Neural progenitor cell (in vitro differentiated cells): ENCODE measurements around the gene MAP3K7CL. TPM values are rescaled to one million over a fixed set of nuclear protein-coding genes. Genes with fewer than 3 reads are reported as not detected.
A peak's percentile ranks its signal among the peaks of the same experiment; 100 is the strongest.

Experiments
- DNase-seq: peaks from one replicate; pipeline ENCODE4 v3.0.0-alpha.2; 2016; ENCODE audit warnings: low spot score
- H2AFZ ChIP-seq: fragments of 200-600 bp; sonication (generic); replicated peaks from 2 replicates; pipeline ENCODE4 v1.6.1; 2016; ENCODE audit warnings: antibody characterized with exemption
- H3F3A ChIP-seq: fragments of 200-600 bp; sonication (generic); 2 replicates; pipeline ENCODE4 v1.6.1; 2016; ENCODE audit warnings: antibody characterized with exemption, low read depth
- H3K27ac ChIP-seq: fragments of 200-600 bp; sonication (generic); 2 replicates; pipeline ENCODE4 v1.5.1; 2016; ENCODE audit warnings: mild to moderate bottlenecking
- H3K27me3 ChIP-seq: fragments of 200-600 bp; sonication (generic); 2 replicates; pipeline ENCODE4 v1.6.1; 2016; ENCODE audit warnings: mild to moderate bottlenecking, moderate library complexity
- H3K36me3 ChIP-seq: fragments of 200-600 bp; sonication (generic); 2 replicates; pipeline ENCODE4 v1.5.1; 2016
- H3K4me1 ChIP-seq: fragments of 200-600 bp; sonication (generic); 2 replicates; pipeline ENCODE4 v1.6.1; 2016; ENCODE audit warnings: mixed run types
- H3K4me2 ChIP-seq: fragments of 200-600 bp; sonication (generic); 2 replicates; pipeline ENCODE4 v1.6.1; 2016
- H3K4me3 ChIP-seq: fragments of 200-600 bp; sonication (generic); 2 replicates; pipeline ENCODE4 v1.5.1; 2016
- H3K79me2 ChIP-seq: fragments of 200-600 bp; sonication (generic); 2 replicates; pipeline ENCODE4 v1.6.1; 2016; ENCODE audit warnings: low read depth
- H3K9ac ChIP-seq: fragments of 200-600 bp; sonication (generic); 2 replicates; pipeline ENCODE4 v1.6.1; 2016
- H3K9me3 ChIP-seq: fragments of 200-600 bp; sonication (generic); 2 replicates; pipeline ENCODE4 v1.5.1; 2016; ENCODE audit warnings: low read depth
- H4K20me1 ChIP-seq: fragments of 200-600 bp; sonication (generic); 2 replicates; pipeline ENCODE4 v1.6.1; 2016; ENCODE audit warnings: low read depth
- H3K27ac Mint-ChIP-seq: 3 replicates; pipeline ENCODE4 v1.8.0; 2021; ENCODE audit warnings: mixed read lengths
- H3K27me3 Mint-ChIP-seq: 2 replicates; pipeline ENCODE4 v1.8.0; 2022; ENCODE audit warnings: low read depth, mild to moderate bottlenecking, inconsistent platforms, moderate library complexity, mixed read lengths; ENCODE audit not compliant: insufficient read depth
- H3K36me3 Mint-ChIP-seq: 3 replicates; pipeline ENCODE4 v1.8.0; 2021; ENCODE audit warnings: mixed read lengths
- H3K4me1 Mint-ChIP-seq: 3 replicates; pipeline ENCODE4 v1.8.0; 2021; ENCODE audit warnings: mixed read lengths
- H3K4me3 Mint-ChIP-seq: 3 replicates; pipeline ENCODE4 v1.8.0; 2021; ENCODE audit warnings: mild to moderate bottlenecking, moderate library complexity, mixed read lengths
- H3K9me3 Mint-ChIP-seq: 3 replicates; pipeline ENCODE4 v1.8.0; 2020; ENCODE audit warnings: mixed read lengths
- CTCF ChIP-seq: fragments of 200-600 bp; sonication (generic); IDR thresholded peaks from 2 replicates; pipeline ENCODE4 v1.5.1; 2017; ENCODE audit warnings: antibody characterized with exemption, mild to moderate bottlenecking
- EZH2 ChIP-seq: fragments of 200-600 bp; sonication (generic); IDR thresholded peaks from 2 replicates; pipeline ENCODE4 v1.6.1; 2017; ENCODE audit warnings: antibody characterized with exemption, mild to moderate bottlenecking, moderate library complexity
- EZH2phosphoT487 ChIP-seq: fragments of 200-600 bp; sonication (generic); IDR thresholded peaks from 2 replicates; pipeline ENCODE4 v1.6.1; 2017; ENCODE audit warnings: antibody characterized with exemption
- total RNA-seq: library from RNA; depleted of rRNA; stranded (reverse); fragments of >200 nt; gene quantifications from 2 replicates; pipeline ENCODE4 v1.2.3, GENCODE V29; 2015; ENCODE audit warnings: low replicate concordance

MAP3K7CL gene
- total RNA-seq, 1 donor from 2014 or later = not detected

GRCh38 chr21:29121759-29122158 is 8.7 kb upstream of the MAP3K7CL start:
- peaks cover 6% of the 10 kb centered on the region for H3K27me3 Mint-ChIP-seq
- no peak overlapping the region for H3K27ac ChIP-seq

GRCh38 chr21:29124645-29125044 is 5.8 kb upstream of the MAP3K7CL start:
- Histone ChIP-seq H3K27me3 (no peaks in the 10 kb centered on the region), H3K27ac (no peak overlapping the region), H3K4me1 (no peaks in the 10 kb centered on the region), H3K4me3 (no peak overlapping the region), H4K20me1 (no peaks in the 10 kb centered on the region), H3F3A (no peaks in the 10 kb centered on the region), H3K4me2 (no peak overlapping the region), H2AFZ (no peak overlapping the region), H3K79me2 (no peaks in the 10 kb centered on the region), H3K36me3 (no peaks in the 10 kb centered on the region), H3K9me3 (no peaks in the 10 kb centered on the region), H3K9ac (no peak overlapping the region)
- TF ChIP-seq EZH2phosphoT487 (no peak), EZH2 (no peak), CTCF (no peak)
- DNase-seq = no peak
- peaks cover 6% of the 10 kb centered on the region for H3K27me3 Mint-ChIP-seq
- no peaks in the 10 kb centered on the region for H3K4me1 Mint-ChIP-seq
- H3K4me3 Mint-ChIP-seq = no peak overlapping the region
- H3K36me3 Mint-ChIP-seq = no peaks in the 10 kb centered on the region
- H3K27ac Mint-ChIP-seq = no peak overlapping the region
- no peaks in the 10 kb centered on the region for H3K9me3 Mint-ChIP-seq

More at GRCh38 chr21:29121759-29122158, 8.7 kb upstream of the MAP3K7CL start:
- no peaks in the 10 kb centered on the region for H3K9me3 Mint-ChIP-seq
- H3K79me2 ChIP-seq = no peaks in the 10 kb centered on the region
- no peaks in the 10 kb centered on the region for H3F3A ChIP-seq
- H3K9me3 ChIP-seq = no peaks in the 10 kb centered on the region
- no peak overlapping the region for H3K4me3 Mint-ChIP-seq
- no peak overlapping the region for H3K9ac ChIP-seq
- H3K4me1 ChIP-seq = no peaks in the 10 kb centered on the region
- H3K4me1 Mint-ChIP-seq = peaks cover 4% of the 10 kb centered on the region
- no peaks in the 10 kb centered on the region for H3K36me3 ChIP-seq
- no peak overlapping the region for H3K4me3 ChIP-seq
- H3K27ac Mint-ChIP-seq = no peak overlapping the region
- TF ChIP-seq EZH2 (no peak), EZH2phosphoT487 (no peak)
- no peak for DNase-seq
- no peaks in the 10 kb centered on the region for H3K27me3 ChIP-seq
- H3K4me2 ChIP-seq = no peak overlapping the region
- no peaks in the 10 kb centered on the region for H3K36me3 Mint-ChIP-seq
- no peak overlapping the region for H2AFZ ChIP-seq
- no peaks in the 10 kb centered on the region for H4K20me1 ChIP-seq

GRCh38 chr21:29125191-29125590 is 5.3 kb upstream of the MAP3K7CL start:
- H3K4me1 Mint-ChIP-seq = no peaks in the 10 kb centered on the region
- H3K27ac Mint-ChIP-seq = no peak overlapping the region
- TF ChIP-seq EZH2 (no peak), CTCF (no peak), EZH2phosphoT487 (no peak)
- H3K9me3 Mint-ChIP-seq = peaks cover under 1% of the 10 kb centered on the region
- peaks cover 6% of the 10 kb centered on the region for H3K27me3 Mint-ChIP-seq
- Histone ChIP-seq H3K4me1 (no peaks in the 10 kb centered on the region), H3K4me3 (no peak overlapping the region), H3K9me3 (no peaks in the 10 kb centered on the region), H3K4me2 (no peak overlapping the region), H3K79me2 (no peaks in the 10 kb centered on the region), H3K27ac (no peak overlapping the region), H3K9ac (no peak overlapping the region), H3F3A (no peaks in the 10 kb centered on the region), H2AFZ (no peak overlapping the region), H3K36me3 (no peaks in the 10 kb centered on the region), H4K20me1 (no peaks in the 10 kb centered on the region), H3K27me3 (no peaks in the 10 kb centered on the region)
- DNase-seq = no peak
- H3K36me3 Mint-ChIP-seq = no peaks in the 10 kb centered on the region
- H3K4me3 Mint-ChIP-seq = no peak overlapping the region

- Histone ChIP-seq H3K79me2 (no peaks in the 10 kb centered on the region), H3K9me3 (no peaks in the 10 kb centered on the region), H3K27ac (no peak overlapping the region), H3K4me1 (no peaks in the 10 kb centered on the region), H3K36me3 (no peaks in the 10 kb centered on the region), H3K9ac (no peak overlapping the region), H4K20me1 (no peaks in the 10 kb centered on the region), H2AFZ (peak overlapping the region; percentile 12), H3K4me3 (no peak overlapping the region), H3F3A (no peaks in the 10 kb centered on the region), H3K4me2 (no peak overlapping the region), H3K27me3 (no peaks in the 10 kb centered on the region)
- Mint-ChIP-seq H3K36me3 (no peaks in the 10 kb centered on the region), H3K9me3 (peaks cover 3% of the 10 kb centered on the region), H3K4me1 (no peaks in the 10 kb centered on the region), H3K27ac (no peak overlapping the region), H3K27me3 (peaks cover 6% of the 10 kb centered on the region), H3K4me3 (no peak overlapping the region)
- TF ChIP-seq EZH2 (no peak), EZH2phosphoT487 (no peak), CTCF (no peak)
- no peak for DNase-seq
Observed at GRCh38 chr21:29125979-29126378, 4.5 kb upstream of the MAP3K7CL start.
